Stomach smooth muscle (tissue), 2 donors: ENCODE data around the gene CNTN5.

Source experiments
- H3K27ac ChIP-seq: one replicate; pipeline ENCODE4 v1.7.0; 2013; ENCODE audit warnings: mild to moderate bottlenecking, low read length, inconsistent platforms
- H3K27me3 ChIP-seq, 2 donors: one replicate each; pipeline ENCODE4 v1.7.0; 2013; ENCODE audit warnings: low read length in 2 of 2; ENCODE audit not compliant: insufficient read depth in 2 of 2, control insufficient read depth in 1 of 2
- H3K36me3 ChIP-seq, 2 donors: one replicate each; pipeline ENCODE4 v1.7.0; 2013; ENCODE audit warnings: low read length in 2 of 2; ENCODE audit not compliant: control insufficient read depth in 2 of 2, insufficient read depth in 2 of 2
- H3K4me1 ChIP-seq: one replicate; pipeline ENCODE4 v1.7.0; 2013; ENCODE audit warnings: low read length; ENCODE audit not compliant: control insufficient read depth, insufficient read depth
- H3K4me3 ChIP-seq, 2 donors: one replicate each; pipeline ENCODE4 v1.7.0; 2013; ENCODE audit warnings: low read length in 2 of 2
- H3K9ac ChIP-seq, 2 donors: one replicate each; pipeline ENCODE4 v1.7.0; 2013; ENCODE audit warnings: low read length in 2 of 2, mild to moderate bottlenecking in 1 of 2
- H3K9me3 ChIP-seq, 2 donors: one replicate each; pipeline ENCODE4 v1.7.0; 2013; ENCODE audit warnings: low read length in 2 of 2; ENCODE audit not compliant: control insufficient read depth in 2 of 2
- donor health status: healthy.
- donor health status: Pancreatic carcinoma.

Gene CNTN5

DNA sequence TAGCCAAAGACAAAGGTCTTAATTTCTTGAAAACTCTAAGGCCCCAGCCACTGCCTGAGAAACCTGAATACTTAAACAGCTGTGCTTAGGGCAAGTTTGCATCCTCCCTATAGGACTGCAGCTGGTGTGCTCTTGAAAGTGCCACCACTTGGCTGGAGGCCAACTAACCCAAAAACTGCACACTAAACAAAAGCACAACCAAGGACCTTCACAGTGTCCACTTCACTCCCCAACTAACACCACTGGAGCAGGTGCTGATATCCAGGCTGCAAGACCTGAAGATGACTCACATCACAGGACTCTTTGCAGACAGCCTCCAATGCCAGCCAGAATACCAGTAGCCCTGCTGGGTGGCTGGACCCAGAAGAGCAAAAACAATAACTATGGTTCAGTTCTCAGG lies 1308.6 kb downstream of the CNTN5 start:
- Histone ChIP-seq H3K4me3 (no peak overlapping the region), H3K9me3 (no peaks in the 10 kb centered on the region), H3K9ac (no peak overlapping the region), H3K36me3 (no peaks in the 10 kb centered on the region), H3K27me3 (no peaks in the 10 kb centered on the region), H3K27ac (no peak overlapping the region), H3K4me1 (no peaks in the 10 kb centered on the region)

DNA sequence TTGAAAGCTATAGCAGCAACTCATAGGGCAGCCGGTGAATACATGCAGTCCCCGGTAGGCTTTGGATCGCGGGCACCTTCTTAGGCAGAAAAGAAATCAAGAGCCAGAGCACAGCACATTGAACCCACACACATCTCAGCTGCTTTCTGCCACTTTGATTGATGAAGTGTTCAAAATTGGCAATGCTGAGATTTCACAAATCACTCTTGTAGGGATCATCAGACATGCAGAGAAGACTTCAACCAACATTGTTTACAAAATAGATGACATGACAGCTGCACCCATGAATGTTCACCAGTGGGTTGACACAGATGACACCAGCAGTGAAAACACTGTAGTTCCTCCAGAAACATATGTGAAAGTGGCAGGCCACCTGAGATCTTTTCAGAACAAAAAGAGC lies 1316.1 kb downstream of the CNTN5 start:
- H3K4me3 ChIP-seq = no peak overlapping the region
- no peaks in the 10 kb centered on the region for H3K4me1 ChIP-seq
- no peak overlapping the region for H3K9ac ChIP-seq
- no peak overlapping the region for H3K27ac ChIP-seq
- no peaks in the 10 kb centered on the region for H3K9me3 ChIP-seq
- no peaks in the 10 kb centered on the region for H3K27me3 ChIP-seq
- H3K36me3 ChIP-seq = no peaks in the 10 kb centered on the region

DNA sequence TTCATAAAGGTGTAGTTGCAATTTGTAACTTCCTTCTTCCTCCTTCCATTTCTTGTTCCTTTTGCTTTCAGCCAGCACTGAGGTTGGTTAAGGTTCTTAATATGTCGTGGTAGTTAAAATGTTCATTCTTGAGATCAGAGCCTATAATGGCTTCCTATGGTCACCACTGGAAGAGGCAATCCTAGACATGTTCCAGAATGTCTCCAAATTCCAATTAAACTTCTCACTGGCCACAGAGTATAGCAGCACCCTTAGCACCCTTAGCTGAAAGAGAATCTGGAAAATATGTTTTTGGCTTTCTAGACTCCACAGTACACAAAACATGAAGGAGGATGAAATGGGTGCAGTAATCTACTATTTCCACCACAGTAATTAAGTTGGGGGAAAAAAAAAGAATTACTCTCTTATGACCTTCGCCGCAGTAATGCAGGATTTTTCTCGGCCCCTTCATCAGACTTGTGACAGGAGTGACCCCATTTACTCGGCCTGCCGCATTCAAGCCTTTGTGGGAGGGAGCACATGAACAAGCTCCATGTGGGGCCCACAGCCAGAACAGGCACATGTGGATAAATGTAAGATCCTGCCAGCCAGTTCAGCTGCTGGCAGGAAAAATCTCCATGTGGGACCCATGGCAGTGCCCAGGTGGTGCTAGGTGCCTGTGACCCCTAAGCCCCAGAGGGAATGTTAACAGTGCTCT lies 1317.5 kb downstream of the CNTN5 start:
- no peaks in the 10 kb centered on the region for H3K27me3 ChIP-seq
- H3K4me3 ChIP-seq = no peak overlapping the region
- no peak overlapping the region for H3K27ac ChIP-seq
- no peak overlapping the region for H3K9ac ChIP-seq
- H3K4me1 ChIP-seq = no peaks in the 10 kb centered on the region
- H3K9me3 ChIP-seq = no peaks in the 10 kb centered on the region
- H3K36me3 ChIP-seq = no peaks in the 10 kb centered on the region

DNA sequence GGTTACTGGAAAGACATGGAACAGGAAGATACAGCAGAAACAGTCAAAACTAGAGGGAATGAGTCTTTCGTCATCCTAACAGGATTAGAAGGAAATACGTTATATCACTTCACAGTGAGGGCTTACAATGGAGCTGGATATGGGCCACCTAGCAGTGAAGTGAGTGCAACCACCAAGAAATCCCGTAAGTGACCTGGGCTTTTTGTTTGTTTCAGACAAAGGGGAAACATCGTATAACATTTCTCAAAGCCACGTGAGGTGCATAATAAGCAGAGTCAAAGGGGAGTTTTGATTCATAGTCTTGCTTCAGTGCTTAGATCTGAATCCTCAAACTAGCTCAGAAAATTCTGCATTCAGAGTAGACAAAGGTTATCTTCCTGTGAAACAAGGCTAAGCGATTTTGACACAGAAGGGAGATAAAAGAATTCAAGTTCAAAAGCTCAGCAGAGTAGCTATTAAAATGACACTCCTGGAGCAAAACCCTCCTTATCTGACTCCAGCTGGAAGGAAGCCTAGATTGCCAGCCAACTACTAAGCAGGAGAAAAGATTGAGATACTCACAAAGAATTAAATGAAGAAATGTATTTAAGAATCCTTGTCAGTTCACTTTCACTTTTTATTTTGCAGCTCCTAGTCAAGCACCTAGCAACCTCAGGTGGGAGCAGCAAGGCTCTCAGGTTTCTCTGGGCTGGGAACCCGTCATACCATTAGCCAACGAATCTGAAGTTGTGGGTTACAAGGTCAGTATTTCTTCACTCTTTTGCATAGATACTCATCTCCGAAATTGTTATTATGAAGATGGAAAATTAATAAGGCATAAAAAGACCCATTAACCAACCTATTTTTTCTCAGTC lies 1319.9 kb downstream of the CNTN5 start:
- Histone ChIP-seq H3K9me3 (no peaks in the 10 kb centered on the region), H3K4me1 (no peaks in the 10 kb centered on the region), H3K27me3 (no peaks in the 10 kb centered on the region), H3K27ac (no peak overlapping the region), H3K9ac (no peak overlapping the region), H3K36me3 (no peaks in the 10 kb centered on the region), H3K4me3 (no peak overlapping the region)

DNA sequence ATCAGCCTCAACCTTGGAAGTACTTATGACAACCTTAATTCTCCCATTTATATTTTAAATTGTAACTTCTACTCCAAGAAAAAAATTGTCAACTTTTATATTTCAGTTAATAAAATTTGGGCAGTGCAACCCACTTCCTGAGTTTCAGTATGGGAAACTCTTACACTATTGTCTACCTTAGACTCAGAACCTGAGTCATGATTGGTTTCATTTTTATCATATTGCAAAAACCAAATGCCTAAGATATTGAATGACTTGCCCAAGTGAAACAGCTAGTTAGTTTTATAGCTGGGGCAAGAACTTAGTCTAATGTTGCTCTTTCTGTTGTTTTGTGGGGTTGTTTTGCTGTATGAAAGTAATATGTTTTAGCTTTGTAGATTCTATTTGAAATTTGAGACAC lies 1332.3 kb downstream of the CNTN5 start:
- H3K9me3 ChIP-seq = no peaks in the 10 kb centered on the region
- no peaks in the 10 kb centered on the region for H3K36me3 ChIP-seq
- no peaks in the 10 kb centered on the region for H3K4me1 ChIP-seq

DNA sequence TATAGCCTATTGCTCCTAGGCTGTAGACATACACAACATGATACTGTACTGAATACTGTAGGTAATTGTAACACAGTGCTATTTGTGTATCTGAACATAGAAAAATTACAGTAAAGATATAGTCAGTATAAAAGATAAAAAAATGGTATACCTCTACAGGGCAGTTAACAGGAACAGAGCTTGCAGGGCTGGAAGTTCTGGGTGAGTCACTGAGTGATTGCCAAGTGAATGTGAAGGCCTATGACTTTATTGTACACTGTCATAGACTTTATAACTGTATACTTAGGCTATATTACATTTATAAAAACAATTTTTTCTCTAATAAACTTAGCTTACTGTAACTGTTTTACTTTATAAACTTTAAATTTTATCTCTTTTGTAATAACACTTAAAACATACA lies 1334.0 kb downstream of the CNTN5 start:
- Histone ChIP-seq H3K36me3 (no peaks in the 10 kb centered on the region), H3K9me3 (no peaks in the 10 kb centered on the region), H3K27ac (no peak overlapping the region), H3K9ac (no peak overlapping the region), H3K27me3 (no peaks in the 10 kb centered on the region), H3K4me1 (no peaks in the 10 kb centered on the region), H3K4me3 (no peak overlapping the region)

More for the DNA sequence above, 1332.3 kb downstream of the CNTN5 start:
- H3K27me3 ChIP-seq = no peaks in the 10 kb centered on the region
- H3K27ac ChIP-seq = no peak overlapping the region
- no peak overlapping the region for H3K4me3 ChIP-seq
- no peak overlapping the region for H3K9ac ChIP-seq

DNA sequence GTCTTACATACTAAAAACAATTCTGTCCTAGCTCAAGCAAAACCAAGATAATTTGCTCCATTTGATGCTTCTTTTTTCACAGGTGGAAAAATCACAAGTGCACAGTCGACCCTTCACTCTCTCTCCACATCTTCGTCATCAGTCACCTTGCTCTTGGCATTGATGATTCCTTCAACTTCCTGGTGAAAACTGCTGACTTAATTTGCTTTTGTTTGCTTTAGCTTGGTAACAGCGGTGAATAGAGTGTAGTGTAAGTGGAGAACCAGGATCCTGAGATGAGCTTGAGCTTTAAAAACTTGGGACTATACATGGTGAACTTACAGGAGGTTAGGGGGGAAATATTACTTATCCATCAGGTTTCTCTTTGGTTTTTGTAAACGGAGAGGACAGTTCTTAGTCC lies 1335.3 kb downstream of the CNTN5 start:
- Histone ChIP-seq H3K4me1 (no peaks in the 10 kb centered on the region), H3K9ac (no peak overlapping the region), H3K36me3 (no peaks in the 10 kb centered on the region), H3K27ac (no peak overlapping the region), H3K4me3 (no peak overlapping the region), H3K9me3 (no peaks in the 10 kb centered on the region), H3K27me3 (no peaks in the 10 kb centered on the region)

DNA sequence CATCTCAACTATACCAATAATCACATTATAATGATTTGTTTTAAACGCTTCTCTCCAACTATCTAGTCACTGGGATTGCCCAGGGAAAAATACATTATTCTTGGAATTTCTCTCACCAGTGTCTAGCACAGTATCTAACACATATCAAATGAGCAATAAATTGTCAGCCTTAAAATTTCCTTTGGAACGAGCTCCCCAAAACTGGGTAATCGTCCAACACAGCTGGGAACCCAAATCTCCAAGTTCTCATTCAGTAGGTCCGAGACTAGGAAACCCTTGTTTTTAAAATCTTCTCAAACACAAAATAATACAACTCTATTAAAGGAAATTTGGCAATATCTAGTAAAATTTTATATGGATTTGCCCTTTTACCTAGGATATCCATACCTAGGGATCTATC lies 1338.5 kb downstream of the CNTN5 start:
- Histone ChIP-seq H3K27me3 (no peaks in the 10 kb centered on the region), H3K27ac (no peak overlapping the region), H3K36me3 (no peaks in the 10 kb centered on the region), H3K9me3 (no peaks in the 10 kb centered on the region), H3K4me3 (no peak overlapping the region), H3K9ac (no peak overlapping the region), H3K4me1 (no peaks in the 10 kb centered on the region)

DNA sequence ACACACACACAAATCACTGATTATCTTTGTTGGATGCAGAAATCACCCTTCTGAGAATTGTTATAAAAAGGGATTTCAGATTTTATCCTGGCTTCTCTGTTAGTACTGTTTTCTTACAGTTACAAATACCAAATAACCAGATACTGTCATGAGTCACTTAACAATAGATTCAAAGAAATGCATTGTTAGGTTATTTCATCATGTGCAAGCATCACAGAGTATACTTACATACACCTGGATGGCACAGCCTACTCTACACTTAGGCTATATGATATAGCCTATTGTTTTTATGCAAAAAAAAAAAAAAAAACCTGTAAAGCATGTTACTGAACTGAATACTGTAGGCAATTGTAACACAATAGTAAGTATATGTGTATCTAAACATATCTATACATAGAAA lies 1347.1 kb downstream of the CNTN5 start:
- H3K27ac ChIP-seq = no peak overlapping the region
- no peak overlapping the region for H3K9ac ChIP-seq
- H3K4me3 ChIP-seq = no peak overlapping the region
- no peaks in the 10 kb centered on the region for H3K4me1 ChIP-seq
- H3K36me3 ChIP-seq = no peaks in the 10 kb centered on the region
- H3K27me3 ChIP-seq = no peaks in the 10 kb centered on the region
- H3K9me3 ChIP-seq = peaks cover 0 to 2% of the 10 kb centered on the region in 2 donors

DNA sequence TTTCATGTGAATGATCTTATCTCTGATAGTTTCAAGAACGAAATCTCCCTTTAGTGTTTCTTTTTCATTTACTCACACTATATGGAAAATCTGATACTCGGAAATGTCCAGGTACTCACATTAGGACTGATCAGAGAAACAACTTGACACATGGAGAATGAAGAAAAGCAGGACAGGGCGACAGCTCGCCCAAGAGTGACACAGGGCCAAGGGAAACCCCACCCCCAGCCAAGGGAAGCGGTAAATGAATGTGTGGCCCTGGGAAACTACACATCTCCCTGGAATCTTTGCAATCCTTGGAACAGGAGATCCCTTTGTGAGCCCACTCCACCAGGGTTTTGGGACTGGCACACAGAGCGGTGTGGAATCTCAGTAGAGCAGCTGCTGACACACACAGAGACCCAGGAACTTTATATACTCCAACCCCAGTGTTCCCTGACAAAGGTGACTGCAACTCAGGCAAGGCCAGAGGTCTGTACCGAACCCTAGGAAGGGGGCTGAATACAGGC lies 1362.7 kb downstream of the CNTN5 start:
- Histone ChIP-seq H3K27ac (no peak overlapping the region), H3K9me3 (no peaks in the 10 kb centered on the region), H3K27me3 (no peaks in the 10 kb centered on the region), H3K4me3 (no peak overlapping the region), H3K36me3 (no peaks in the 10 kb centered on the region), H3K4me1 (no peaks in the 10 kb centered on the region), H3K9ac (no peak overlapping the region)

DNA sequence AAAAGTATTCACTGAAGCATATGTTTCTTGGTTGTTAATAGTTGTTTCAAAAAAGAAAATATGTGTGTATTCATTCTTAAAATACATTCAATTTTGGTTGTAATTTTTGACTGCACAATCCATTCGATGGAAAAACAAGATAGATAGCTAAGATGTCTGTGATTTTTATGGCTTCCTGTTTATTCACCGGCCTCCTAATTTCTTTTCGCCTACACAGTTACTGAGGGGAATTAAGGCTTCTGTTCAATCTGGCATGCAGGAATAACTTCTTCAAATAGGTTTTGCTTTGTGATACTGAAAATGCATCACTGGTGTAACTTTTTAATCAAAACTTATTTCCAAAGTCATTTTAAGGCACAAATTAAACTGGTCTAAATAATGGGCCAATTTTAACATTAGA lies 1375.5 kb downstream of the CNTN5 start:
- Histone ChIP-seq H3K9ac (no peak overlapping the region), H3K27ac (no peak overlapping the region), H3K4me1 (no peaks in the 10 kb centered on the region), H3K36me3 (no peaks in the 10 kb centered on the region), H3K27me3 (no peaks in the 10 kb centered on the region), H3K9me3 (peaks cover 0 to 2% of the 10 kb centered on the region in 2 donors), H3K4me3 (no peak overlapping the region)
